Endothelial cell of umbilical vein (primary cell): ENCODE measurements around the gene TRAK1. TPM values are rescaled to one million over a fixed set of nuclear protein-coding genes. Genes with fewer than 3 reads are reported as not detected.

Source experiments
- BruUV-seq: library from RNA; stranded (reverse); fragments of 400-500 nt; replicated peaks from 2 replicates; lab custom pipeline; 2021; lab: Mats Ljungman, UMichigan
- CTCF ChIA-PET: fragments of 300-600, 350-600 bp; sonication (Branson Sonifier 250); formaldehyde crosslinking; loops from one replicate; lab custom pipeline; 2021; ENCODE audit warnings: antibody characterized with exemption, inconsistent platforms; lab: Charles Lee
- POLR2A ChIA-PET: fragments of 300-600, 350-600 bp; sonication (Branson Sonifier 250); formaldehyde crosslinking; loops from one replicate; lab custom pipeline; 2021; ENCODE audit warnings: antibody characterized with exemption, inconsistent platforms; lab: Charles Lee
- DNase-seq: peaks from one replicate; pipeline ENCODE4 v3.0.0-alpha.2; 2011; ENCODE audit warnings: low read depth, low spot score
- FAIRE-seq: peaks from 2 replicates; lab custom pipeline; 2011; peaks lifted over from hg19 to GRCh38; lab: Jason Lieb, UNC
- H2AFZ ChIP-seq: 2 replicates; pipeline ENCODE4 v1.6.0; 2012; ENCODE audit warnings: low read depth, low read length, control low read depth, inconsistent platforms
- H3K27ac ChIP-seq: 2 replicates; pipeline ENCODE4 v1.5.1; 2011; ENCODE audit warnings: low read depth, mild to moderate bottlenecking, control low read depth, low read length, moderate library complexity; ENCODE audit not compliant: insufficient read depth
- H3K27me3 ChIP-seq, 2 experiments: 2 replicates each; pipeline versions ENCODE4 v1.6.0 to v1.6.1; 2011; ENCODE audit warnings: low read length in 2 of 2, mixed read lengths in 1 of 2; ENCODE audit not compliant: control insufficient read depth in 2 of 2, insufficient read depth in 2 of 2
- H3K36me3 ChIP-seq, 2 experiments: 2 replicates in 1 of 2; 3 replicates in 1 of 2; pipeline ENCODE4 v1.5.1; 2011; ENCODE audit warnings: low read length in 2 of 2, mild to moderate bottlenecking in 1 of 2, moderate library complexity in 1 of 2; ENCODE audit not compliant: control insufficient read depth in 2 of 2, insufficient read depth in 2 of 2; ENCODE audit errors: extremely low read depth in 1 of 2
- H3K4me1 ChIP-seq: 3 replicates; pipeline ENCODE4 v1.5.1; 2011; ENCODE audit warnings: mild to moderate bottlenecking, low read length; ENCODE audit not compliant: control insufficient read depth, insufficient read depth; ENCODE audit errors: extremely low read depth
- H3K4me2 ChIP-seq: 2 replicates; pipeline ENCODE4 v1.6.1; 2011; ENCODE audit warnings: low read length, control low read depth, mixed read lengths; ENCODE audit not compliant: insufficient read depth
- H3K4me3 ChIP-seq, 3 experiments: fragments of 200-600 bp in 1 of 3; sonication (generic), shearing (Covaris generic) in 1 of 3; replicated peaks in 1 of 3; 2 replicates each; pipeline ENCODE4 v1.5.1; 2011 to 2016; ENCODE audit warnings: control low read depth in 3 of 3, low read length in 3 of 3, mild to moderate bottlenecking in 2 of 3, inconsistent platforms in 1 of 3, low read depth in 1 of 3, moderate library complexity in 1 of 3; ENCODE audit not compliant: insufficient read depth in 1 of 3
- H3K79me2 ChIP-seq: 2 replicates; pipeline ENCODE4 v1.6.0; 2012; ENCODE audit warnings: low read length, inconsistent platforms; ENCODE audit not compliant: control insufficient read depth, insufficient read depth
- H3K9ac ChIP-seq: replicated peaks from 2 replicates; pipeline ENCODE3; 2011; ENCODE audit warnings: low read length, control low read depth; ENCODE audit not compliant: insufficient read depth; ENCODE audit errors: extremely low read depth
- H3K9me1 ChIP-seq: replicated peaks from 3 replicates; pipeline ENCODE4 v1.6.0; 2011; ENCODE audit warnings: mild to moderate bottlenecking, low read length; ENCODE audit not compliant: control insufficient read depth, insufficient read depth; ENCODE audit errors: extremely low read depth
- H3K9me3 ChIP-seq: replicated peaks from 2 replicates; pipeline ENCODE4 v1.5.1; 2012; ENCODE audit warnings: low read length, inconsistent platforms; ENCODE audit not compliant: control insufficient read depth, insufficient read depth
- H4K20me1 ChIP-seq: replicated peaks from 2 replicates; pipeline ENCODE3; 2011; ENCODE audit warnings: mild to moderate bottlenecking, low read length; ENCODE audit not compliant: control insufficient read depth, insufficient read depth; ENCODE audit errors: extremely low read depth
- CTCF ChIP-seq, 2 donors: IDR thresholded peaks; 1 replicate in 1 of 2; 2 replicates in 1 of 2; pipeline ENCODE4 v1.5.1; 2011; ENCODE audit warnings: low read length in 2 of 2, mild to moderate bottlenecking in 2 of 2, moderate library complexity in 2 of 2, control low read depth in 1 of 2, inconsistent platforms in 1 of 2, low read depth in 1 of 2; ENCODE audit not compliant: insufficient read depth in 1 of 2; ENCODE audit errors: extremely low read depth in 1 of 2
- EZH2 ChIP-seq: IDR thresholded peaks from 2 replicates; pipeline ENCODE4 v1.6.1; 2012; ENCODE audit warnings: borderline replicate concordance, low read depth, mild to moderate bottlenecking, moderate library complexity, low read length, inconsistent platforms; ENCODE audit not compliant: severe bottlenecking
- FOS ChIP-seq: IDR thresholded peaks from 2 replicates; pipeline ENCODE4 v1.6.1; 2011; ENCODE audit warnings: mild to moderate bottlenecking, low read length, moderate library complexity, borderline replicate concordance; ENCODE audit not compliant: insufficient read depth
- GATA2 ChIP-seq: IDR thresholded peaks from 2 replicates; pipeline ENCODE4 v1.7.0; 2011; ENCODE audit warnings: low read depth, mild to moderate bottlenecking, moderate library complexity, mixed read lengths, low read length; ENCODE audit not compliant: insufficient read length, insufficient read depth
- JUN ChIP-seq: IDR thresholded peaks from 2 replicates; pipeline ENCODE4 v1.6.1; 2011; ENCODE audit warnings: borderline replicate concordance, low read depth; ENCODE audit not compliant: insufficient read length, insufficient read depth
- MYC ChIP-seq: IDR thresholded peaks from one replicate; pipeline ENCODE4 v1.6.1; 2011; ENCODE audit warnings: mild to moderate bottlenecking, low read depth, low read length
- POLR2A ChIP-seq: IDR thresholded peaks from 2 replicates; pipeline ENCODE4 v1.6.1; 2012; ENCODE audit warnings: low read depth, mild to moderate bottlenecking, control low read depth, low read length
- POLR2AphosphoS5 ChIP-seq: IDR thresholded peaks from 2 replicates; pipeline ENCODE4 v1.6.1; 2012; ENCODE audit warnings: low read depth, mild to moderate bottlenecking, control low read depth, low read length, moderate library complexity; ENCODE audit not compliant: insufficient read depth
- dilution Hi-C: fragments of 300-500 bp; cut with MboI; formaldehyde crosslinking; loops from one replicate; pipeline ENCODE4 v1.15.0; 2019; ENCODE audit warnings: low sequenced_read_pairs; ENCODE audit not compliant: extremely low pct_ligation_motif_present
- intact Hi-C: fragments of 100-400 bp; cut with micrococcal nuclease; formaldehyde crosslinking; loops from one replicate; pipeline ENCODE4 v1.10.0; 2022
- polyA plus RNA-seq, 4 experiments: library from polyadenylated mRNA; depleted of rRNA in 3 of 4; stranded (reverse) in 3 of 4; unstranded in 1 of 4; fragments of >200 nt; gene quantifications; 2 replicates each; pipeline versions ENCODE4 v1.2.1 to v1.2.3, GENCODE V29; 2011 to 2012; ENCODE audit warnings: missing spikeins in 1 of 4
- total RNA-seq: library from RNA; stranded (reverse); gene quantifications from 2 replicates; pipeline ENCODE4 v1.2.3, GENCODE V29; 2021
- TF ChIP-seq, protein P1 (sequence below): IDR thresholded peaks from 2 replicates; pipeline ENCODE4 v1.6.1; 2011; ENCODE audit not compliant: insufficient read depth, insufficient read length

The TRAK1 gene
- total and polyA plus RNA-seq, 2 donors (not counting 3 experiments of a cell fraction or from before 2014, with no cell fraction given): 38.5 to 59.6 TPM

DNA sequence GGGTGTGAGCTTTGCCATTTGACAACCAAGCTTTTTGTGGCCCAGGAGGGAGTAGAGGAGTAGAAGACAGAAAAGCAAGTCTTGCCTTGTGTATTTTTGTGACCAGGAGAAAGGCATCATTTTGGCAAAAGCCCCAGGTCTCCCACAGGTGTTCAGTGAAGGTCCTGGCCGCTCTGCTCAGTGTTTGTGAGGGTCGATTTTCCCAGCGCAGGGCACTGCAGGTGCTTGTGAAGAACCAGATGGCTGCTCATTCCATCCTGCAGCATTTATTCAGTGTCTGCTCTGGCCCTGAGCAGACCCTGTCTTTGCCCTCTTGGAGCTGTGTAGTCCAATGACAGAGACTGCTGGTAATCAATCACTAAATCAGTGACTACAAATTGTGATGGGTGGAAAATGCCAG is 19.5 kb downstream of the TRAK1 start:
- FAIRE-seq (no peak), DNase-seq (no peak)
- H2AFZ ChIP-seq: no peak overlapping the region
- no peak overlapping the region for H3K9ac ChIP-seq
- no peak overlapping the region for H3K4me2 ChIP-seq
- intact Hi-C loops: no loop called here
- no peaks in the 10 kb centered on the region for H3K9me3 ChIP-seq
- no peaks in the 10 kb centered on the region for H4K20me1 ChIP-seq
- H3K36me3 ChIP-seq: no peaks in the 10 kb centered on the region
- peaks cover 10% of the 10 kb centered on the region for H3K4me1 ChIP-seq
- no peak overlapping the region for H3K4me3 ChIP-seq
- no peaks in the 10 kb centered on the region for H3K79me2 ChIP-seq
- BruUV-seq: no TSS peak
- H3K27ac ChIP-seq: no peak overlapping the region
- H3K9me1 ChIP-seq: no peaks in the 10 kb centered on the region
- TF ChIP-seq CTCF (IDR thresholded peaks at IDR 0.05; ENCODE audit: extremely low read depth in 1 of 2, insufficient read depth in 1 of 2, low read depth in 1 of 2, low read length in 2 of 2) (no peak), GATA2 (no peak), MYC (no peak), JUN (no peak), FOS (no peak), EZH2 (no peak), POLR2AphosphoS5 (no peak), POLR2A (no peak)
- TF ChIP-seq, protein P1, sequence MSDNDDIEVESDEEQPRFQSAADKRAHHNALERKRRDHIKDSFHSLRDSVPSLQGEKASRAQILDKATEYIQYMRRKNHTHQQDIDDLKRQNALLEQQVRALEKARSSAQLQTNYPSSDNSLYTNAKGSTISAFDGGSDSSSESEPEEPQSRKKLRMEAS: no peak
- ChIA-PET POLR2A (no interaction called here), CTCF (interaction anchor here (1.2 to 2.4 kb wide), 2 partner anchors 9 to 80 kb away, joined by 4 to 8 read pairs; no protein-coding TSS in a partner anchor)
- dilution Hi-C loops: no loop called here
- H3K27me3 ChIP-seq: no peaks in the 10 kb centered on the region
